C4-2B (cell line): Measurements from ENCODE around the gene DNAJB5.
"Not testable (repeated sequence)": the region's sequence is repeated elsewhere in the genome, so short reads cannot be mapped to it uniquely, and the experiment has no call there.

ENCODE experiments used
- H3K27ac ChIP-seq: fragments of 450-650 bp; 2 replicates; pipeline ENCODE4 v1.5.1; 2017
- ZFX ChIP-seq: fragments of 450-650 bp; IDR thresholded peaks from 2 replicates; pipeline ENCODE4 v1.6.1; 2017
- TF ChIP-seq, protein P1 (sequence below): fragments of 450-650 bp; conservative IDR thresholded peaks from 2 replicates; pipeline ENCODE4 v1.5.1; 2017; ENCODE audit warnings: mild to moderate bottlenecking

The DNAJB5 gene

DNA sequence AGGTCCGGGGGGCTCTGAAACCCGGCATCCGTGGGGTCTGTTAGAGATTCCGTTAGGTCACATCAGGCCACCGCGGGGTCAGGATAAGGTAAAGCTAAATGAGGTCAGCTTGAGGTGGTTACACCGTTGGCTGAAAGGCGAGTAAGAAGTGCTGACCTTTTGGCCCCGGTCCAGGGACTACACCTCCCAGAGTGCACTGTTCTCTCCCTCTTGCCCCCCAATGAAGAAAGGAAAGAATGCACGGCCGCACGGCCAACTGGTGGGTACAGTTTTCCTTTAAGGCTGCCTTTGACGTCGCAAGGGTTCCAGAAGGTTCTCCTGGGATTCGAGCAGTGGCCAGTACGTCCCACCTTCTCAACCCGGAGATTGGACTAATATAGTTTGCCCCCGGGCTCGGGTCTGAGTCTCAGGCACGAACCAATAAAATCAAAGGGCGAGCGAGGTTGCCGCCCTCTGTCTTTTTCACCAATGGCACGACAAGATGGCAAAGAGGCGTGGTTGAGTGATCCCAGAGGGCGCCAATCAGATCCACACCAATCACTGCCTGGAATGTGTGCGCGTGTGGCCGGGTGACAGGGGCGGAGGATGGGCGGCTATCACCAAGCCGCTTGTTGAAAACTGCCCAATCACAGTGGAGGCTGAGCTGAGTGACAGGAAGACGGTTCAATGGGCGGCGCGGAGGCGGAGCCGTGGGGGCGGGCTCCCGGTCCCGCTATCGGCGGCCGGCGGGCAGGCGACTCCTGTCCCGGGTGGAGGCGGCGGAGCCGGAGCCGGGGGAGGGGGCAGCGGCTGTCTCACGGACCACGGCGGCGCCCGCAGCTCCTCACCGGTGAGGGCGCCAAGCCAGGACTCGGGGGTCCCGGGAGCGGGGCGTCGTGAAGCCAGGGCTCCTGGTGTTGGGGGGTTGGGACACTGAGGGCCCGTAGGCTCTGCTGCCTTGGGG is at the start of gene DNAJB5:
Gene DNAJB5 (plus strand): TSS at position 743 of the 943 bp plus-strand sequence. CDS start 886 bp downstream, outside the sequence.
- peak within 1 kb of the TSS; percentile 70 for H3K27ac ChIP-seq
- TF ChIP-seq, protein P1, sequence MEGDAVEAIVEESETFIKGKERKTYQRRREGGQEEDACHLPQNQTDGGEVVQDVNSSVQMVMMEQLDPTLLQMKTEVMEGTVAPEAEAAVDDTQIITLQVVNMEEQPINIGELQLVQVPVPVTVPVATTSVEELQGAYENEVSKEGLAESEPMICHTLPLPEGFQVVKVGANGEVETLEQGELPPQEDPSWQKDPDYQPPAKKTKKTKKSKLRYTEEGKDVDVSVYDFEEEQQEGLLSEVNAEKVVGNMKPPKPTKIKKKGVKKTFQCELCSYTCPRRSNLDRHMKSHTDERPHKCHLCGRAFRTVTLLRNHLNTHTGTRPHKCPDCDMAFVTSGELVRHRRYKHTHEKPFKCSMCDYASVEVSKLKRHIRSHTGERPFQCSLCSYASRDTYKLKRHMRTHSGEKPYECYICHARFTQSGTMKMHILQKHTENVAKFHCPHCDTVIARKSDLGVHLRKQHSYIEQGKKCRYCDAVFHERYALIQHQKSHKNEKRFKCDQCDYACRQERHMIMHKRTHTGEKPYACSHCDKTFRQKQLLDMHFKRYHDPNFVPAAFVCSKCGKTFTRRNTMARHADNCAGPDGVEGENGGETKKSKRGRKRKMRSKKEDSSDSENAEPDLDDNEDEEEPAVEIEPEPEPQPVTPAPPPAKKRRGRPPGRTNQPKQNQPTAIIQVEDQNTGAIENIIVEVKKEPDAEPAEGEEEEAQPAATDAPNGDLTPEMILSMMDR, result no peak
- no peak for TF ChIP-seq ZFX

DNA sequence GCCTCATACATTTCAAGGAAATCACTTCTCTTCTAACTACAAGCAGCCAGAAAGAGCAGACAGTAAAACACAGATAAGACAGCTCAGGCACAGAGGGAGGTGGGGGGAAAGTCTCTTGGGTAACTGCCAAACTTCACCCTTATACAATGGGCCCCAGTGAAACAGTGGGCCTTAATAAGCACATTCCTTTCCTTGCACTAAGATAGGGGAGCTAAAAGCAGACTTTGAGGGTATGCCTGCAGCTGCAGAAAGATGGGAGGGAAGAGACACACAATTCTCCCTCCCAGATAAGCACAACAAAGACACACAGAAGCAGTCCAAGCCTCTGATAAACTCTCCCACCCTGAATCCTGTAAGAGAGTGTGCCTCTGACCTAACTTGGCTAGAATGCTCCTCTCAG is 49.6 kb upstream of the DNAJB5 start:
- H3K27ac ChIP-seq, result not testable (repeated sequence)

DNA sequence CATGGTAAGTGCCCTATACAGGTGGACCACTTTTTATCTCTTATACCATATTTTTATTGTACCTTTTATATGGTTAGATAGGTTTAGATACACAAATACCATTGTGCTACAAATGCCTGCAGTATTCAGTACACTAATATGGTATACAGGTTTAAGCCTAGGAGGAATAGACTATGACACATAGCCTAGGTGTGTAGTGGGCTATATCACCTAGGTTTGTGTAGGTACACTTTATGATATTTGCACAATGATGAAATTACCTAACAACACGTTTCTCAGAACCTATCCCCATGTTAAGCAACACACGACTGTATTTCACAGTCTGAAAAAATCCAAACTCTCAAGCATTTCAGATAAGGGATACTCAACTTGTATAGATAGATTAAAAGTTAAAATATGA is 41.1 kb upstream of the DNAJB5 start:
- H3K27ac ChIP-seq, result no peak overlapping the region
- no peak for TF ChIP-seq ZFX
- TF ChIP-seq, protein P1, result no peak

DNA sequence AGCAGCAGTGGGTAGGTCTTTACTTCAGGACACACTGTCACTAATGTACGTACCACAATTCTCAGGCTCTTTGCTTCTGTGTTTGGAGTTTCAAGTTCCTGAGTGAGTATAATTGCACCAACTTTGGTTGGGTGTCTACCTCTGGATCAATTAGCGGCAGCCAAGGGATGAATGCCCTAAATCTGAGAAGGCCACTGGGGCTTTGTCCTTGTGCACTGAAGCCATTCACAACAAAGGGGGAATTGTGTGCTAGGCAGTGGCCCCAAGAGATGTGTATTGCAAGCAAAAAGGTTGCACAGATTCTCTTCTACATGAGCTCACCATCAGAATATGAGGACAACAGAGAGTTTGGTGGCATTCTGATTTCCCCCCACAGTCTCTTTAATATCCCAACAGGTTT is 35.3 kb upstream of the DNAJB5 start:
- no peak overlapping the region for H3K27ac ChIP-seq
- no peak for TF ChIP-seq ZFX
- TF ChIP-seq, protein P1, result no peak

DNA sequence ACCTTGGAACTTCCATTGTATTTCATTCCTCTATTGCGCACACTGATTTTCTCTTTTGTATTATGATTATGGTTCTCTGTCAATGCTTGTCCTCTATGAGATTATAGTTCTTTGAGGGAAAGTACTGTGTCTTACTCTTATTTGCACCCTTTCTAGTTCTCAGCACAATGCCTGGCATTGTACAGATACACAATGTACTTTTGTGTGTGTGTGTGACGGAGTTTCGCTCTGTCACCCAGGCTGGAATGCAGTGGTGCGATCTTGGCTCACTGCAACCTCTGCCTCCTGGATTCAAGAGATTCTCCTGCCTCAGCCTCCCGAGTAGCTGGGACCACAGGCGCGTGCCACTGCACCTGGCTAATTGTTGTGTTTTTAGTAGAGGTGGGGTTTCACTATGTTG is 33.5 kb upstream of the DNAJB5 start:
- not testable (repeated sequence) for H3K27ac ChIP-seq

DNA sequence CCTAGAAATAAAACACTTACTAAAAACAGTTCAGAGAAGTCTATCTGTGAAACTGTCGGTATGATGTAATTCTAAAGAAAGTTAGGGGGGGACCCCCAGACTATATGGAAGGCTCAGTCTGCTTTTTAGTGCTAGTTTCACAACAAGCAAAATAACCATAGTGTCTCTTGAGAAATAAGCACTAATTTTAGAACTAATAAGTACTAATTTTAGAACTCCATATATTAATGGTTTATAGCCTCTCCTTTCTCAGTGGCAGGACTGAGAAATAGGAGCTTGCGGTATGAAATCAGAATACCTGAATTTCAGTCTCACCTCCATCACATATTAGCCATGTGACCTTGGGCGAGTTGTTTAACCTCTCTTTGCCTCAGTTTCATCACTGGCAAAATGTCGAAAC is 32.9 kb upstream of the DNAJB5 start:
- TF ChIP-seq, protein P1, result no peak
- no peak for TF ChIP-seq ZFX
- no peak overlapping the region for H3K27ac ChIP-seq

DNA sequence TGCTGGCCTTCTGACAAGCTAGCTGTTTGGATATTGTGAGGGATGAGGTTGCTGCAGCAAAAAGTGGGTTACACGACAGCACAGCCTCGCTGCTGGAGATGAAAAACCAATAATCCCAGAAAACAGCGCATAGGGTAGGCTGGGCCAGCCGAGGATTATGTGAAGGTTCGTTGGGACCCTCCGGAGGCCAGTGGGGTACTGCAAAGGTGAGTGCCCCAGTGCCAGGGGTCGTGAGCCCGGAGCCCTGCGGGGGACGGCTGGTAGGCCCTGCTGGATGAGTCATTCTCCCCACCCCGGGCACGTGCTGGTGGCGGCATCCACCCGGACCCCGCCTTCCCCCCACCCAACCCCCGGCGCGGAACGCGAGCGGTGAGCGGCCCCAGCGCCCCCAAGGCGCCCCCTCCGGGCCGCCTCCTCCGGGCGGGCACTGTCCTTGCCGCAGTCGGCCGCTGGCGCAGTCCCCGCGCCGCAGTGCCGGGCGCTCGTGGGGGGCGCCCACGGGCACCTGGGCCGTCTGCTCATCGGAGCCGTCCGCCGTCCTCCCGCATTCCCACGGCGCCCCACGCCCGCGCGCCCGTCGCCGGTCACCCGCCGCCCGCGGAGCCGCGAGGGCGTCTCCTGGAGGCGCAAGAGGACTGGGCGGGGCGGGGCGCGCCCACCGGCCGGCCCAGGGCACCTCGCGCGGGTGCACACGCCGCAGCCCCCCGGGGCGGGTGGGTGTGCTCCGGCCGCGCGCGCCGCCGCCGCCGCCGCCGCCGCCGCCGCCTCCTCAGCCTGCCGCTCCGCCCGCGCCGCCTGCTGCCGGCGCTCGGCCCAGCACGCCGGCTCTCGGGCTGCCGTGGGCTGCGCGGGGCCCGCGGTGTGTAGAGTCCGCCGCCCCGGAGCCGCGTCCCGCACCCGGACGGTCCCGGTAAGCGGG is 31.8 kb upstream of the DNAJB5 start, which contains the start of gene PHF24:
Gene PHF24 (plus strand): TSS at position 794 of the 919 bp plus-strand sequence. CDS start 13,014 bp downstream, outside the sequence.
- no peak within 1 kb of the TSS for H3K27ac ChIP-seq
- TF ChIP-seq ZFX, result no peak
- TF ChIP-seq, protein P1, result peak; percentile 67

DNA sequence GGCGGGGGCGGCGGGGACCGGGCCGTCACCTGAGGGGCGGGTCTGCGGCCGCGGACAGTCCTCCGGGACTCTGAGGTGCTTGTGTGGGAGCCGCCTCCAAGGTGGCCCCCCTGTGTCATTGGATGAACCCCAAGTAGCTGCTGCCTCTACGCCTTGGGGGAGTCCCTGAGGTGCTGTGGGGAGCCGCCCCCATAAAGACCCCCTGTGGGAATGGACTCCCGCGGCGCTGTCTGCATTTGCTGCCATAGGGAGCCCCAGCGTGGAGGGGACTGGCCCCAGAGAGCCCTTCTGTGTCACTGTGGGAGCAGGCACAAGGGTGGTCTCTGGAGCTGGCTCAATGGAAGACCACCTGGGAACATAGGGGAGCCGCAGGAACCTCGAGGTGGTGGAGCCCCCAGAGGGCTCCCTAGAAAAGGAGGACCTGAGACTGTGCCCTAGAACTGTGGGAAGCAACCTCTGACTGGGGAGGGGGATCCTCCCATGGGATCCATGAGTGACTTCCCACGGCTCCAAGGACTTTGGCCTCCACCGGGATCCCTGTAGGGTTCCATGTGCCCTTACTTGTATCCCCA is 31.0 kb upstream of the DNAJB5 start:
- TF ChIP-seq ZFX, result no peak
- TF ChIP-seq, protein P1, result peak; percentile 30

More for the DNA sequence above, 31.0 kb upstream of the DNAJB5 start:
- H3K27ac ChIP-seq, result no peak overlapping the region
